ENCODE results near the gene LHFPL3. TPM values are rescaled to one million over a fixed set of nuclear protein-coding genes. Genes with fewer than 3 reads are reported as not detected.

LHFPL3 gene
- polyA plus RNA-seq, 1 donor from 2014 or later, result 5.6 TPM

GRCh38 chr7:104805449-104806317 is 477.3 kb downstream of the LHFPL3 start:
- H3K27me3 ChIP-seq (ENCODE audit: insufficient read depth, low read depth, low read length), result no peaks in the 10 kb centered on the region
- no peaks in the 10 kb centered on the region for H3F3A ChIP-seq (ENCODE audit: insufficient read depth, low read length, poor library complexity, severe bottlenecking)
- H4K20me1 ChIP-seq (ENCODE audit: insufficient read depth), result no peaks in the 10 kb centered on the region
- H3K27ac ChIP-seq (ENCODE audit: low read length), result no peak overlapping the region
- no peak for TF ChIP-seq MXI1 (conservative IDR thresholded peaks at IDR 0.05; ENCODE audit: poor library complexity, severe bottlenecking)
- TF ChIP-seq SMC3 (conservative IDR thresholded peaks at IDR 0.05; ENCODE audit: poor library complexity), result no peak
- TF ChIP-seq TAF1 (IDR thresholded peaks at IDR 0.05; ENCODE audit: low read depth), result no peak
- TF ChIP-seq RAD21 (conservative IDR thresholded peaks at IDR 0.05), result no peak
- no peak for TF ChIP-seq REST (IDR thresholded peaks at IDR 0.05; ENCODE audit: borderline replicate concordance)
- no peak for TF ChIP-seq EP300 (conservative IDR thresholded peaks at IDR 0.05; ENCODE audit: poor library complexity, severe bottlenecking)
- no peak for TF ChIP-seq EZH2 (IDR thresholded peaks at IDR 0.05; ENCODE audit: borderline replicate concordance, insufficient read depth, low read length, poor library complexity, severe bottlenecking)
- no peak for TF ChIP-seq POLR2AphosphoS5 (IDR thresholded peaks at IDR 0.05)
- no peak for TF ChIP-seq CTCF (IDR thresholded peaks at IDR 0.05; ENCODE audit: poor library complexity, severe bottlenecking)
- no peak overlapping the region for H3K9ac ChIP-seq (ENCODE audit: low read length)
- H3K9me3 ChIP-seq (ENCODE audit: low read length), result no peaks in the 10 kb centered on the region
- no peaks in the 10 kb centered on the region for H3K9me2 ChIP-seq (ENCODE audit: insufficient read depth, low read length)
- no peak overlapping the region for H3K4me2 ChIP-seq (ENCODE audit: low read length)
- H3K79me2 ChIP-seq (replicated peaks; ENCODE audit: insufficient read depth, low read length), result no peaks in the 10 kb centered on the region
- no peaks in the 10 kb centered on the region for H3K36me3 ChIP-seq (ENCODE audit: insufficient read depth, low read length)
- H2AFZ ChIP-seq (ENCODE audit: low read depth, low read length), result no peak overlapping the region
- H3K4me3 ChIP-seq (ENCODE audit: low read length), result no peak overlapping the region

GRCh38 chr7:104807671-104808070 is 479.3 kb downstream of the LHFPL3 start:
- no peaks in the 10 kb centered on the region for H3K9me3 ChIP-seq (ENCODE audit: low read length)
- no peaks in the 10 kb centered on the region for H3K27me3 ChIP-seq (ENCODE audit: insufficient read depth, low read depth, low read length)
- H3K27ac ChIP-seq (ENCODE audit: low read length), result no peak overlapping the region
- no peak overlapping the region for H2AFZ ChIP-seq (ENCODE audit: low read depth, low read length)
- no peaks in the 10 kb centered on the region for H3K36me3 ChIP-seq (ENCODE audit: insufficient read depth, low read length)
- no peaks in the 10 kb centered on the region for H3F3A ChIP-seq (ENCODE audit: insufficient read depth, low read length, poor library complexity, severe bottlenecking)
- H3K9ac ChIP-seq (ENCODE audit: low read length), result no peak overlapping the region
- no peaks in the 10 kb centered on the region for H4K20me1 ChIP-seq (ENCODE audit: insufficient read depth)
- H3K79me2 ChIP-seq (replicated peaks; ENCODE audit: insufficient read depth, low read length), result no peaks in the 10 kb centered on the region
- no peaks in the 10 kb centered on the region for H3K9me2 ChIP-seq (ENCODE audit: insufficient read depth, low read length)
- H3K4me3 ChIP-seq (ENCODE audit: low read length), result no peak overlapping the region
- no peak for TF ChIP-seq RAD21 (conservative IDR thresholded peaks at IDR 0.05)
- TF ChIP-seq POLR2AphosphoS5 (IDR thresholded peaks at IDR 0.05), result no peak
- no peak overlapping the region for H3K4me2 ChIP-seq (ENCODE audit: low read length)
